Middle frontal gyrus (tissue), 1 donor: ENCODE measurements around the gene MAGIX.

ENCODE experiments used
- DNase-seq: peaks from one replicate; pipeline ENCODE4 v3.0.0-alpha.2; 2015; ENCODE audit warnings: low spot score; ENCODE audit errors: extremely low spot score

Gene MAGIX

DNA sequence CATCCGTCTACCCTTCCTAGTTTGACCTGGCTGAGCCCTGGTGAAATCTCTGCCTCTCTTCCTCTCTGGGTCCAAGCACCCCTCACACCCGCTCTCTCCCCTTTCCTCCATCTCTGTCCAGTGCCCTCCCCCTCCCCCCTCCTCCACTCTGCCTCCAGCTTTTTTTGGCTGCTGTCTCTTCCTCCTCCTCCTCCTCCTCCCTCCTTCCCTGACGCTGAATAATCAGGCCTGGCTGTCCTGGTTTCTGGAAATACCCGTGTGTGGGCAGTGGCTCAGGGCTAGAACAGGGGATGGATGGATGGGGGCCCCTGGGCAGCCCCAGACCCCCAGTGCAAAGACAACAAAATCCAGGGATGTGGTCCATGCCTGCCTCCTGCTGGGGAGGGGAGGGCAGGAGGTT, 42.2 kb downstream of the MAGIX start:
- DNase-seq: no peak

DNA sequence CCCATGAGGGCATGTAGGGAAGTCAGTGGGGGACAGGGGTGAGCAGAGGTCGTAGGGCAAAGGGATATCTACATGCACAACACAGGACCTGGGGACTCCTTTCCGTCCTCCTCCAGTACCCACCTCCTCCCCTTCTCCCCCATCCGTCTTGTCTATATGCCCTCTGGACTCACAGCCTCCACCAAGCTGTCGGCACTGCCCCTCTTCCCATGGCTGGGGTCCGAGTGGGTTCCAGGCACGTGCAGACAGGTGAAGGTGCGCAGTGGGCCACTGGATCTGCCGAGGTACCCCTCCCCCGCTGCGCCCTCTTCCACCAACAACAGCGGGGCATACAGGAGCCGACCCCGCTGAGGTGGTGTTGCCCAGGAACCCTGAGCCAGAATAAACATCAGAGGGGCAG, 42.9 kb downstream of the MAGIX start:
- no peak for DNase-seq

- no peak for DNase-seq
Measured at GRCh38 chrX:49206543-49206942, 44.0 kb downstream of the MAGIX start.

DNA sequence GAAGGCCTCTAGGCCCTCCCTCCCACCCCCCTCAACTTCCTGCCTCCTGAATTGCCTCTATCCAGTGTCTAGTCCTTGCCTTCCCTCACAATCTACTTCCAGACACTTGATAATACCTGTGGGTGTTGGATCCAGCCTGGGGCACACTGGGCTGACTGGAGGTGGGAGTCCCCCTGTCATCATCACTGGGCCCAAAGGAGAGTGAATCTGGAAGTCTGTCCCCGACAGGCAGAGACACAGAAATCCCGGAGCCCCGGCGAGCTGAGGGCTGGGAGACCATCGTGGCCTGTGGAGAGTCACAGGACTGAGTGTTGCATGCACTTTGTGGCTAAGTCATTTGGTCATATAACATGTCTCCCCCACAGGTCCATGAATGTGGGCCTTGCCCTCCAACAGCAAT, 45.8 kb downstream of the MAGIX start:
- DNase-seq: no peak

DNA sequence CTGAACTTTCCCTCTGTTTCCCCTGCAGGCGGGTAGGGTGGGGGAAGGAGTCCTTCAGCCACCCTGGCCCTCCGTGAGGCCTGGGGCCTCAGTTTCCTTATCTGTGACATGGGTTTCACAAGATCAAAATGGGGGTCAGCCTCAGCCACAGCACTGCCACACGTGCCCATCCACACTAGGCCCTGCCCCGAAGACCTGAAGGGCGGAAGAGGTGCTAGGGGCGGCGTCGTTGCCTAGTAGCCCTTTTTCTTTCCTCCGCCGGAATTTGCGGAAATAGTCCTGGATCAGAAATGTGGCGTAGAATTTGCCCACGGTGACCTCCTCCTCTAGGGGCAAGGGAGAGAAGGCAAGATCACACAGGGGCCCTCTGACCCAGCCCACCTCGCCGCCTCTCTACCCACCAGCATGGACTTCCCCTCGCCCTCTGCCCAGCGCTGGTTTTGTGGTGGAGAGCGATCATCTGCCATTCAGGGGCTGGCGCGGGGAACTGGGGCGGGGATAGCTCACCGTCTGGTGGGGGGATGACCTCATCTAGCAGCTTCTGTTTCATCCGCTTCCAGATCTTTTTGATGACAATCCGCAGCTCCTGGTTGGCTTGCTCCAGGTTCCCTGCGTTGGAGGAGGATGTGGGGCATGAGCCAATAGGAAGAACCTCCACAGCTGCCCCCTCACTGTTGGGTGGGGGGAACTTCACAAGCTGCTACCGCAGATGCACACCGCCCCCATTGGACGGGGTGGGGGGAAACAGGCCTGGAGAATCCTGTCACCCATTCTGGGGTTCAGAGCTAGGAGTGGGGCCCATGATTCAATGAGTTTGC, 47.1 kb downstream of the MAGIX start:
- DNase-seq: no peak

DNA sequence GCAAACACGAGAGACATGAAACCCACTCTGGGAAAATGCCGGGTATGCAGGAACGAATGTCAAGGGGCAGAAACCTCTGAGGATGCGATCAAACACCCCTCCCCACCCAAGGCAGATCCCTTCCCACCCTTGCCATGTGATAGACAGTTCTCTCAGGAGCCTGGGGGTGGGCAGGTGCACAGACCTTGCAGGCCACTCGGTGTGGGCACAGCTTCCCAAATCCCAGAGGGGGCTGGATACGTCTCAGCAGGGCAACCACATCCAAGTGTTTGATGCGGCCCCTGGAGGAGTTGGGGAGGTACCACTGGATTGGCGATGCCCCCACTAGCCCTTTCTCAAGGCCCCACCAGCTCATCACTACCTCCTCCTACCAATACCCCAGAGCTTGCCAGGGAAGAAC, 47.8 kb downstream of the MAGIX start:
- DNase-seq: no peak

- no peak for DNase-seq
Measured at GRCh38 chrX:49211074-49211473, 48.5 kb downstream of the MAGIX start.

GRCh38 chrX:49212209-49212608, 49.7 kb downstream of the MAGIX start:
- DNase-seq: no peak

DNA sequence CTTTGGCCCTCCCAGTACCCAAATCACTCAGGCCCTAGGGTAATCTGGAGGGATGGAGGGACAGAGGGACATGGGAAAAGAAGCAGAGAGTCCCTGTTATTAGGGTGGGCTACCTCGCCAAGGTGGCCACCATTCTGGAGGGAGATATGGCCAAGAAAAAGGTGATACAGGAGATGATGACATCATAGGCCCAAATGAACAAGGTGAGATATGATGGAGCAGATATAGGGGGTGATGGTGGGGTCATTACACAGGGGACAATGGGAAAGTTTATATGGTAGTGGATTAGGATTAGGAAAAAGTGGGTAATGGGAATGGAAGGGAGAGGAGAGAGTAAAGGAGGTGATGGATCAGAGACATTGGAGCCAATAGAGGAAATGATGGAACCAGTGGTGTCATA, 50.3 kb downstream of the MAGIX start:
- no peak for DNase-seq

GRCh38 chrX:49214416-49214815, 51.9 kb downstream of the MAGIX start:
- no peak for DNase-seq

DNA sequence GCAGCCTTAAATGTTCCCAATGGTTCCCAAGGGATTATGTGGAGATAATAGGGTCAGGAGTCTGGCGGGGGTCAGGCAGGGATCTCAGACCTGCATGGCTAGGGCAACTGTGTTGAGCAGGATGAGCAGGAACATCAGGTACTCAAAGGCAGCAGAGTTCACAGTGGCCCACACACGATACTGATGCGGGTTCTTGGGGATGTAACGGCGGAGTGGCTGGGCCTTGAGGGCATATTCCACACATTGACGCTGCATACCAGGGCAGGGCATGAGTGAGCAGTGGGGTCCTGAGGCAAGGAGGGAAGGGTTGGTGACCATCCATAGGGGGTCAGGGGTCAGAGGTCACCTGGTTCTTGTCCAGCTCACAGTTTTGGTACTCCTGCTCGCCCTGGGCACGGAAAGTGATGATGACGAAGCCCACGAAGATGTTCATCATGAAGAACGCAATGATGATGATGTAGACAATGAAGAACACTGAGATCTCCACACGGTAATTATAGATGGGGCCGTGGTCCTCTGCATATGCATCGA, 52.5 kb downstream of the MAGIX start:
- no peak for DNase-seq
